ENCODE measurements around the gene ATF5.

The ATF5 gene

GRCh38 chr19:49981603-49982593 lies 52.9 kb downstream of the ATF5 start:
- no peak for FAIRE-seq
